GM12872 (cell line): ENCODE data around the gene TTC33.

Experiments
- CTCF ChIP-seq: IDR thresholded peaks from 3 replicates; pipeline ENCODE4 v1.5.1; 2011; ENCODE audit warnings: low read depth, mild to moderate bottlenecking, low read length, moderate library complexity; ENCODE audit not compliant: insufficient read depth

Gene TTC33

GRCh38 chr5:40720069-40720468 is 35.7 kb downstream of the TTC33 start:
- no peak for TF ChIP-seq CTCF

- TF ChIP-seq CTCF = no peak
These were observed 38.5 kb downstream of the TTC33 start for GRCh38 chr5:40717281-40717680.

- no peak for TF ChIP-seq CTCF
These were observed 39.2 kb downstream of the TTC33 start for GRCh38 chr5:40716590-40716989.

- no peak for TF ChIP-seq CTCF
These were observed 39.8 kb downstream of the TTC33 start for GRCh38 chr5:40716000-40716399.

GRCh38 chr5:40714001-40714400 is 41.8 kb downstream of the TTC33 start:
- TF ChIP-seq CTCF = no peak

GRCh38 chr5:40700116-40700782 is 55.5 kb downstream of the TTC33 start:
- TF ChIP-seq CTCF = no peak

- TF ChIP-seq CTCF = no peak
These were observed 61.3 kb downstream of the TTC33 start for GRCh38 chr5:40694433-40694832.
